HG03342 (cell line): ENCODE results near the gene FOXJ3.

Source experiments
- ATAC-seq: cut with Tn5 transposase; IDR thresholded peaks from one replicate; pipeline ENCODE4 v1.9.1; 2021; ENCODE audit warnings: mild to moderate bottlenecking, moderate library complexity; ENCODE audit not compliant: unreplicated experiment

The FOXJ3 gene

GRCh38 chr1:42195841-42196240, 139.2 kb downstream of the FOXJ3 start:
- ATAC-seq, result no peak

DNA sequence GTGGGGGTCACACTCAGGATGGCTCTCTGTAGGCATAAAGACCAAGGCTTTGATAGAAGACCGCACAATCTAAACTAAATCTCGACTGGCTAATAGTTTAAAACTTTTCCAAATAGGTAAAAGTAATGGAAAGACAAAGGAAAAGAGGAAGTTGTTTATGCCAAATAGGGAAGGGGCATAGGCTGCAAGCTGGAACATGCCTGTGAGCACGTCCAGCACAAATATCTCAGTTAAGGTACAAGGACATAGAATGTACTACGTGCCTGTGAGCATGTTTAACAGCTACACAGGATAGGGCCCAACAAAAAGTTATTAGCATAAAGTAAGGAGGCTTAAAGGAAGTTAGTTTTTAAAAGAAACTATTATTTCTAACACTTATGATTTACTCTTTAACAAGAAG, 142.9 kb downstream of the FOXJ3 start:
- ATAC-seq, result no peak

DNA sequence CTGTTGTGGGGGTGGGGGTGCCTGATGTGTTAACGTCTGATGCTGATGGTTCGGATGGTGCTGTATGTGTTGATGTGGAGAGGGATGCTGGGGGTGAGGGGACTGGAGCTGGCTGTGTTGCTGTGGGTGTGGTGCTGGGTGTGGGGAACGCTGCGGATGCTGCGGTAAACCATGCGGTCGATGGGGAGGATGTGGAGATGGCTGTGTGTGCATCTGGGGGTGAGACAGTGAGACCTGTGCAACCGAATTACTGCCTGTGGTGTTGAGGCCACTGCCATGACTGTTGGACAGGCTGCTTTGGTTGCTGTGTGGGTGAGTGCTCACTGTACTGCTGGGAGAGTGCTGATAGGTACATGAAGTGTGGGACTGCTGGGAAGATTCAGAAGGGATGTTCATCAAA, 143.7 kb downstream of the FOXJ3 start:
- no peak for ATAC-seq

DNA sequence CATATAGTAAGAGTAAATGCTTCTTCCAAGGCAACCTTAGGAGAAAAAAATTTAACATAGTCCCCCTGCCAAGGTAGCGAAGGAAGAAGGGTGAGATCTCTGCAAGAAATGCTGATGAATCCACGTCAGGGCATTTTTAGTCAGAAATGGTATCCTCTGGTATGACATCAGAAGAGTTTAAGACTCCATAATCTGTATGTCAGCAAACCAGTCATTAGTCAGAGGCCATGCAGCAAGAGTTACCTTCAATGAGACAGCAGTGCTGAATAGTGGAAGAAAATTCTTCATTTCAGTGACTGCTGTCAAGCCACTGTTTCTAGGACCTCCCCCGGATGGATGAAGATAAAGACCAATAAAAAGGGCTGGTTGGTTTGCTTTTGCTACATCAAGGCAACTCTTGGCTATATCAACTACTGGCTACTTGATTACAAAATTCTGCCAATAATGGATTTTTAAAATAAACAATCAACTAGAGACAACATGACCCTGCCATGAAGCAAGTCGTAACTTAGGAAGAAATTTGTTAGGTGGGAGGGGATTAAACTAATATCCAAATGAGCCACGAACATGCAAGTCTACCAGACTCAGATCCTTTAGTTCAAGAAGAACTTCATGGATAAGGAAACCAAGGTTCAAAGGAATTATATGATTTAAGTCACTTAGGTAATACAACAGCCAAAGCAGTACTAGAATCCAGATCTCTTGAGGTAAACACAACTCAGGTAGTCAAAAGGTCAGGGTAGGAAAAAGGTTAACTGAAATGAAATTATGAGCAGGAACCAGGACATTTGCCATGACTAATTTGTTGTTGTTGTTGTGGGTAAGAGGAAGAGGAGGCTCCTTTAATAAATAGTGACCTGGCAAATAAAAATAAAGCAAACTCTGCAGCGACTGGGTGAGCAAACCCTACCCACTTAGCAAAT, 144.8 kb downstream of the FOXJ3 start:
- ATAC-seq, result no peak

DNA sequence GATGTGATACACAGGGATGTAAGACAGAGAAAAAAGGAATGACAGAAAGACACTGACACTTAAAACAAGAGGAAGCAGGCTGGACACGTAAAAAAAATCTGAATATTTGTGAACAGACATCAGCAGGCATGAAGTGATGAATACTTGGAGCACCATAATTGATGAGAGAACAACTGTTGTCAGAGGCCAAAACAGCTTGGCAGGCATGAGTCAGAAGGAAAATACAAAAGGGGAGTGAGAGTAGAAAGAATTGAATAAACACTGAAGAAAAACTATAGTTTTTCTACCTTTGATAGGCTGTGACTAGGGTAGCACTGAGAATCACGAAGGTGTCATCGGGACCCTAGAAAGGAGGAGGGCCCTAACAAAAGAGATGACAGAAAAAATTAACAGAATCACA, 148.9 kb downstream of the FOXJ3 start:
- no peak for ATAC-seq

DNA sequence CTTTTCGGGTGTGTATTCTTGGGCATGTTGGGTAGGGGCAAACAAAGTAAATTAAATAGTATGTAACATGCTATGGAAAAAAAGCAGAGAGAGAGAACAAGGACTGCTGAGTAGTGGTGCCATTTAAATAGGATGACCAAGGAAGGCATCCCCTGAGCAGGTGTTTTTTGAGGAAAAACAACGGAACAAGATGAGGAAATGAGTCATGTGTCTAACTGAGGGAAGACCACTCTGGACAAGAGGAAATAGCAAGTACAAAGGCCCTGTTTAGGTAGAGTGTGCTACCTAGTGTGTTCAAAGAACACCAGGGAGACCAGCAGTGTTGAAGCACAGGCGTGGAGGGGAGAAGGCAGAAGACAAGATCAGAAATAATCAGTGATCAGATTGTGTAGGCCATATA, 150.4 kb downstream of the FOXJ3 start:
- ATAC-seq, result no peak

DNA sequence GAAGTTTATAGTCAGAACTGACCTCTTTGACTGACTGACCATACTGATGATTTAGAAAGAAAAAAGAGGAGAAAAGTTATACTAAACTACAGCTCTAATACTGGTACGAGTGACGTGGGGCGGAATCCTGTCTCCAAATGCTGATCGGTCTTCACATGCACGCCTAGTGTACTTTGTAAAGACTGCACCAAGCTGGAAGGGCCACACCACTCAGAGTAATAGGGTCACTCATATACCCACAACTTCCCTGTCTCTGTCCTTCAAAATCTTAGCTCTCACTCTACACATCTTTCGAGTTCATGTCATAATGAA, 151.1 kb downstream of the FOXJ3 start:
- ATAC-seq, result no peak

DNA sequence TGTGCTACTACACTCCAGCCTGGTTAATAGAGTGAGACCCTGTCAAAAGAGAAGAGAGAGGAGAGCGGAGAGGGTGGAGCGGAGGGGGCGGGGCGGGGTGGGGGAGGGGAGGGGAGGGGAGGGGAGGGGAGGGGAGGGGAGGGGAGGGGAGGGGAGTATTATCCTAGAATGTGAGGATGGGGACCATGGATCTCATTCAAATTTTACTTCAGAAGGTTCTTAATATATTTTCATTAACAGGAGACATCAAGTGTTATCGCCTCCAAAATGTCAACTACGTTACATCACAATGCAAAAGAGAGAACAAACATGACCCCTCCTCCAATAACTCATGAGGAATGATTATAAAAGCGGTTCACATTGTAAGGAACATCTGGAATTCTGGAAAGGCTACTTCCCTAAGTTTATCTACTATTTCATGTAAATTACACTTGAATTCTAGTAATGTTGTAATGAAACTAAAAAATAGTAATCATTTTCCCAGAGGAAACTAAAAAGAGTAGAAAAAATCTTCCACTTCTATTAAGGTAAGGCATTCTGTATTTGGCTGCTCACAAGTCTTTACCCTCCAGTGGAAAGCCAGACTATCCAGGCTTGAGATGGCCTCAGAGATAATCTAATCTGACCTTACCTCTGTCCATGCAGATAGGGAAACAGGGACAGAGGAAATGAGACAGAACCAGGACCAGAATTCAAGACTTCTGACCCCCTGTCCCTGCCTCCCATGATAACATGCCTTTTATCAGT, 151.7 kb downstream of the FOXJ3 start:
- no peak for ATAC-seq

- ATAC-seq, result no peak
Observed at GRCh38 chr1:42181687-42182086, 153.3 kb downstream of the FOXJ3 start.

DNA sequence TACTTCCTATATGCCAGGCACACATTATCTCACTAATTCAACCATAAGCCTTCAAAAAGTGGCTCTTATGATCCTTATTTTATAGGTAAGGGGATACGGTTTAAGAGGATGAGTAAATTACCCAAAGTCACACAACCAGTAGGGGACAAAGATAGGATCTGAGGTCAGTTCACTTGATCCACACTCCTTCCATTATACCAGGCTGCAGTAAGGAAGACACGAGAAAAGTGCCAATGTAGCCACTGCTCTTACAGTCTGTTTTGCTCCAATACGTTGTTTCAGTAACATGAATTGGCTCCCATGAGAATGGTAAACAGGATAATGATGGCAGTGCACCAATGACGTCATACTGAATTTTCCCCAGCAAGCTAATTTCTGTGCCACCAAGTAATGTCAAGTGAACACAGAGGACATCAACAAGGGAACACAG, 155.1 kb downstream of the FOXJ3 start:
- ATAC-seq, result no peak

DNA sequence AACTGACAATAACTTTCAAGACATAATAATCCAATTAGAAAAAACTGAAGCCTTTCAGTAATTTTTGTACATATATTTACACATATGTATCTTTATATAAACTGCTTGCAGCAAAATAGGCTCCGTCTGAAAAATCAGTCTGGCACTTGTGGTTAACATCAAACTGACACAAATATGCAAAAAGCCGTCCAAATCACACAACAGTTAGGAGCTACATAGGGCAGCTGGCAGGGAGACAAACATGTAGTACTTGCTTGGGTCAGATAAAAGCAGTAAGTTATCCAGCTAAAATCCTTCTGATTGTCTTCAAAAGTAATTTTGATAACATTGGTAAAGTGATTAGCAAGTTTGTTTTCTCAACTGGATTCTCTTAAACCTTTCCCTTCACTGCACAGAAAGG, 155.8 kb downstream of the FOXJ3 start:
- ATAC-seq, result no peak

DNA sequence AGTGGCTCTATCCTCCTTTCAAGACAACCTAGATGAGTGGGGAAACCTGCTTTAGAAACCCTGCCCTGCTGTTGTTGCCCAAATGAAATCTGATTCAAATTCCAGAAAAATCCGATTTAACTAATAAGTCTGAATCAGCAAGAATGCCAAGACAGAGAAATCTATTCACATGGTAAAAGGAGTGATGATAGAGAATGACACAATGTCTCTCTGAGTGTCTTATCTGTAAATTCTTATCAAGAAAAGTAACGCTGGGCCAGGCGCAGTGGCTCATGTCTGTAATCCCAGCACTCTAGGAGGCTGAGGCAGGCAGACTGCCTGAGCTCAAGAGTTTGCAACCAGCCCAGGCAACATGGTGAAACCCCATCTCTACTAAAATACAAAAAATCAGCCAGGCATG, 156.8 kb downstream of the FOXJ3 start:
- ATAC-seq, result no peak

- ATAC-seq, result no peak
Observed at GRCh38 chr1:42177541-42177981, 157.5 kb downstream of the FOXJ3 start.

- no peak for ATAC-seq
Observed at GRCh38 chr1:42176902-42177519, 158.0 kb downstream of the FOXJ3 start.

DNA sequence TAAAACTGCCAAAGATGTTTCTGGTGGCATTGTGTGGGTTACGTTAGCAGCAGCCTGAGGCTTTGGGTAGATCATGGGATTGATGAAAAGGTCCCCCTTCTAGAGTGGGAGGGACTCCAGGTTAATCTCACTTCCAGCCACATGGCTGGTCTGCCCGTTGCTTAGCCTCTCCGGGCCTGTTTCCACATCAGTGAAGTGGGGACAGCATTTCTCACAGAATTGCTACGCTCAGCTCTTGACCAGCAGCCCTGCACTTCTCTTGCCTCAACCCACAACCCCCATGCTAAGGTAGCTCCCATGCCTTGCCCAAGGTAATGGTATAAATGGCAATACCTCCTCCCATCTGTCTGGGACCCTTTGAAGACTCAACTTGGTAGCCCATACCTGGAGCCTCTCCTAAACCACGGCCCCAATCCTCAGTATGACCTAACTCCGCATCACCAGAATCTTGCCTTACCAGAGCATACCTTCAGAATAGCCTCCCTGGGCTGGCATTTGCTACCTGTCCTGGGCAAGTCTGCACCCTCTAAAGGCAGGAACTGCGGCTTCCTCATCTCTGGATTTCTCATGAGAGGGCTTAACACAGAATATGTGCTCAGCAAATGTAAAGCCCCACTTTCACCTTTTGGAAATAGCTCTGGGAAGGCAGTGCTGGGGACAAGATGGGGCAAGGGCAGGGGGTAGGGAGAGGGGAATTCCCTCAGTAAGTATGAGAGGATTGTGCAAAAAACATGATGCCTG, 159.6 kb downstream of the FOXJ3 start:
- ATAC-seq, result no peak

GRCh38 chr1:42173961-42174735, 160.9 kb downstream of the FOXJ3 start:
- ATAC-seq, result no peak

DNA sequence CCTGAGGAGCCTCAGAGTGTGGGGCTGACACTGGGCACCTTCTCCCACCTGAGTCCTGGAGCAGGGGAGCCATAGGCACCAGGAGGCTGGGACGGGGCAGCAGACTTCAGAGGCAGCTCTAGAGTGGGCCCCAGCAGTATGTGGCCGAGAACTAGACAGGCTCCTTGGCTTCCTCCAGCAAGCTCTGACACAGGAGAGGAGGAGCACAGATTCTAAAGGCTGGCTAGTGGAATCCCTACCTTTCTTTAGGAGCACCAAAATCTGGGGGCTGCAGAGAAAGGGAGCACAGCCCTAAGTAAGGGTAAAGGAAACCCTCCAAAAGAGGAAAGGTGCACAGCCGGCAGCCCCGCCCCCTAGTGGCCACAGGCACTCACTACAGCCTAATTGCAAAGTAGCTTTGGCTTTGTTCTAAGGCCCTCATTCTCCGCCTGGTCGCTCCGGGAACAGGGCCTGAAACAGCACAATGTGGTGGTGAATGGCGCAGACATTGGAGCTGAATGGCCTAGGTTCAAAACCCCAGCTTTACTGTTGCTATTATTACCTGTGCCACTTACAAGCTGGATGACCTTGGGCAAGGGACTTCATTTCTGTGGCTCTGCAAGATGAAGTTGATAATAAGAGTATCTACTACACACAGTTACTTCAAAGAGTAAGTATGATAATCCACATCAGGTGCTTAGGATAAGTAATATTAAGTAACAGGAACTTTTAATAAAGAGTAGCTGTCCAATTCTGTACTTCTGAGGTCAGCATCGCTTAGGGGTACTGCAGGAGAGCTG, 161.7 kb downstream of the FOXJ3 start:
- ATAC-seq, result no peak

GRCh38 chr1:42172381-42173133, 162.5 kb downstream of the FOXJ3 start:
- no peak for ATAC-seq
